ENCODE measurements around the gene PAWR. TPM values are rescaled to one million over a fixed set of nuclear protein-coding genes. Genes with fewer than 3 reads are reported as not detected.
"Not testable (repeated sequence)": the region's sequence is repeated elsewhere in the genome, so short reads cannot be mapped to it uniquely, and the experiment has no call there.

Gene PAWR
- total RNA-seq, 2 donors from 2014 or later, result 14.2 to 24.3 TPM

- TF ChIP-seq, protein P1, sequence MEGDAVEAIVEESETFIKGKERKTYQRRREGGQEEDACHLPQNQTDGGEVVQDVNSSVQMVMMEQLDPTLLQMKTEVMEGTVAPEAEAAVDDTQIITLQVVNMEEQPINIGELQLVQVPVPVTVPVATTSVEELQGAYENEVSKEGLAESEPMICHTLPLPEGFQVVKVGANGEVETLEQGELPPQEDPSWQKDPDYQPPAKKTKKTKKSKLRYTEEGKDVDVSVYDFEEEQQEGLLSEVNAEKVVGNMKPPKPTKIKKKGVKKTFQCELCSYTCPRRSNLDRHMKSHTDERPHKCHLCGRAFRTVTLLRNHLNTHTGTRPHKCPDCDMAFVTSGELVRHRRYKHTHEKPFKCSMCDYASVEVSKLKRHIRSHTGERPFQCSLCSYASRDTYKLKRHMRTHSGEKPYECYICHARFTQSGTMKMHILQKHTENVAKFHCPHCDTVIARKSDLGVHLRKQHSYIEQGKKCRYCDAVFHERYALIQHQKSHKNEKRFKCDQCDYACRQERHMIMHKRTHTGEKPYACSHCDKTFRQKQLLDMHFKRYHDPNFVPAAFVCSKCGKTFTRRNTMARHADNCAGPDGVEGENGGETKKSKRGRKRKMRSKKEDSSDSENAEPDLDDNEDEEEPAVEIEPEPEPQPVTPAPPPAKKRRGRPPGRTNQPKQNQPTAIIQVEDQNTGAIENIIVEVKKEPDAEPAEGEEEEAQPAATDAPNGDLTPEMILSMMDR (IDR thresholded peaks at IDR 0.05), result no peak
- Histone ChIP-seq H3K27ac (peak overlapping the region in 1 of 2 donors; percentile 35), H3K36me3 (no peaks in the 10 kb centered on the region), H3K4me3 (no peak overlapping the region), H3K9me3 (no peaks in the 10 kb centered on the region), H3K4me1 (peaks cover 0 to 22% of the 10 kb centered on the region in 2 donors), H3K27me3 (no peaks in the 10 kb centered on the region)
- DNase-seq (ENCODE audit: low spot score), result no peak
These were observed 143.6 kb downstream of the PAWR start for GRCh38 chr12:79547044-79547734.

DNA sequence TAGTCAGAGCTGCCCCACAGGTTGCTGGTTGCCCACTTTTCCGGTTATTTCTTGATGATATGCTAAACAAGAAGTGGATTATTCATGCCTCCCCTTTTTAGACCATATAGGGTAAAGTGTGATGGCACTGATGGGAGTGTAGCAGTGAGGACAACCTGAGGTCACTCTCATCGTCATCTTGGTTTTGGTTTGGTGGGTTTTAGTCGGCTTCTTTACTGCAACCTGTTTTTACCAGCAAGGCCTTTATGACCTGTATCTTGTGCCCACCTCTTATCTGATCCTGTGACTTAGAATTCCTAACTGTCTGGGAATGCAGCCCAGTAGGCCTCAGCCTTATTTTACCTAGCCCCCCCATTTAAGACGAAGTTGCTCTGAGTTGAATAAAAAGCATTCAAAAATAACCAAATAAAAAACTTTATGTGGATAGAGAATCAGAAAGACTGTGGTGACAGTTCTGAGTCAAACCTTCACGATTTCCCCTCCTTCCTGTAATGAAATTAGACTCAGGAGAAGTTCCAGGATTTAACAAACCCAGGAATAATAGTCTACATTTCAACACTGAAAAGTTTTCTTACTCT, 144.2 kb downstream of the PAWR start:
- Histone ChIP-seq H3K27ac (peak overlapping the region in 1 of 2 donors; percentile 35), H3K9me3 (no peaks in the 10 kb centered on the region), H3K36me3 (no peaks in the 10 kb centered on the region), H3K4me1 (peaks cover 0 to 20% of the 10 kb centered on the region in 2 donors), H3K4me3 (no peak overlapping the region), H3K27me3 (no peaks in the 10 kb centered on the region)
- TF ChIP-seq, protein P1 (IDR thresholded peaks at IDR 0.05), result no peak
- no peak for DNase-seq (ENCODE audit: low spot score)

GRCh38 chr12:79544439-79544838, 146.3 kb downstream of the PAWR start:
- H3K4me1 ChIP-seq, result peaks cover 0 to 20% of the 10 kb centered on the region in 2 donors
- H3K4me3 ChIP-seq; H3K27ac ChIP-seq; H3K27me3 ChIP-seq; H3K9me3 ChIP-seq; DNase-seq (ENCODE audit: low spot score); H3K36me3 ChIP-seq: not testable (repeated sequence)

GRCh38 chr12:79537675-79538074, 153.1 kb downstream of the PAWR start:
- DNase-seq (ENCODE audit: low spot score), result no peak
- TF ChIP-seq, protein P1 (IDR thresholded peaks at IDR 0.05), result no peak
- H3K4me1 ChIP-seq, result no peaks in the 10 kb centered on the region
- H3K36me3 ChIP-seq, result no peaks in the 10 kb centered on the region
- no peaks in the 10 kb centered on the region for H3K9me3 ChIP-seq
- H3K27ac ChIP-seq, result no peak overlapping the region
- no peak overlapping the region for H3K4me3 ChIP-seq
- H3K27me3 ChIP-seq, result no peaks in the 10 kb centered on the region

DNA sequence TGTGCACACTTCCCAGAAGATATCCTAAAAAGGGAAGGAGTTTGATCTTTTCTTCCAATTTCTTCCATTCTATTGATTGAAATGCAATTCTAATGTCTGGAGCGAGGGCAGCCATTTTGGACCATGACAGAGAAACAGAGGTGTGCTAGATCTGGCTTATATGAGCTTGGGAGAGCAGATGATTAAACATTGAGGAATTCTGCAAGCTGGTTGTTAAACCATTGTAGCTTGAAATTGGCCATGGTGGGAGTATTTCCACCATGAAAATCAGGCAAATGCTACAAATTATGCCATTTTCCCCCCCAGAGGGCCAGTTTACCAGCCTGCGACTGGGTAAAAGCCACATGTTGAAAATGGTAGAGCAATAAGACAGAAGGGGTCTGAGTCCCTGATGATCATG, 155.0 kb downstream of the PAWR start:
- no peak overlapping the region for H3K27ac ChIP-seq
- no peaks in the 10 kb centered on the region for H3K27me3 ChIP-seq
- TF ChIP-seq, protein P1 (IDR thresholded peaks at IDR 0.05), result no peak
- H3K36me3 ChIP-seq, result no peaks in the 10 kb centered on the region
- no peaks in the 10 kb centered on the region for H3K9me3 ChIP-seq
- H3K4me1 ChIP-seq, result no peaks in the 10 kb centered on the region
- no peak overlapping the region for H3K4me3 ChIP-seq
- no peak for DNase-seq (ENCODE audit: low spot score)

Other genes starting within 250 kb of the PAWR start
- 10 to 100 TPM; 64.3 to 70.7 TPM for gene PPP1R12A, start 244.1 kb upstream of the PAWR start, total RNA-seq

All from right atrium auricular region (tissue), 2 donors.